Keratinocyte (primary cell): ENCODE measurements around the gene TYMS. TPM values are rescaled to one million over a fixed set of nuclear protein-coding genes. Genes with fewer than 3 reads are reported as not detected.

ENCODE experiments used
- DNase-seq: peaks from one replicate; pipeline ENCODE4 v3.0.0-alpha.2; 2011; ENCODE audit warnings: low read depth, missing footprints, low spot score
- FAIRE-seq: peaks from 2 replicates; lab custom pipeline; 2011; peaks lifted over from hg19 to GRCh38; lab: Jason Lieb, UNC
- H2AFZ ChIP-seq: 2 replicates; pipeline ENCODE4 v1.6.0; 2012; ENCODE audit warnings: low read length, control low read depth, inconsistent platforms; ENCODE audit not compliant: control insufficient read depth
- H3K27ac ChIP-seq: 2 replicates; pipeline ENCODE4 v1.5.1; 2011; ENCODE audit warnings: low read length; ENCODE audit not compliant: control insufficient read depth, insufficient read depth
- H3K27me3 ChIP-seq: 3 replicates; pipeline ENCODE4 v1.6.0; 2011; ENCODE audit warnings: low read length; ENCODE audit not compliant: control insufficient read depth, insufficient read depth; ENCODE audit errors: extremely low read depth
- H3K36me3 ChIP-seq, 2 experiments: 2 replicates in 1 of 2; 3 replicates in 1 of 2; pipeline ENCODE4 v1.5.1; 2011; ENCODE audit warnings: low read length in 2 of 2, mild to moderate bottlenecking in 1 of 2; ENCODE audit not compliant: control insufficient read depth in 2 of 2, insufficient read depth in 2 of 2; ENCODE audit errors: extremely low read depth in 1 of 2
- H3K4me1 ChIP-seq: 3 replicates; pipeline ENCODE4 v1.5.1; 2011; ENCODE audit warnings: low read length; ENCODE audit not compliant: control insufficient read depth, insufficient read depth; ENCODE audit errors: extremely low read depth
- H3K4me2 ChIP-seq: 3 replicates; pipeline ENCODE4 v1.6.0; 2011; ENCODE audit warnings: low read depth, low read length; ENCODE audit not compliant: control insufficient read depth, insufficient read depth; ENCODE audit errors: extremely low read depth
- H3K4me3 ChIP-seq, 3 experiments: fragments of 200-600 bp in 1 of 3; sonication (generic) in 1 of 3; 2 replicates in 2 of 3; 3 replicates in 1 of 3; pipeline ENCODE4 v1.5.1; 2011 to 2016; ENCODE audit warnings: low read length in 3 of 3, mild to moderate bottlenecking in 3 of 3, control low read depth in 2 of 3, inconsistent platforms in 1 of 3, low read depth in 1 of 3, mixed read lengths in 1 of 3, mixed run types in 1 of 3, moderate library complexity in 1 of 3; ENCODE audit not compliant: control insufficient read depth in 2 of 3, insufficient read depth in 2 of 3; ENCODE audit errors: extremely low read depth in 1 of 3
- H3K79me2 ChIP-seq: 2 replicates; pipeline ENCODE4 v1.6.0; 2012; ENCODE audit warnings: low read length; ENCODE audit not compliant: control insufficient read depth, insufficient read depth
- H3K9ac ChIP-seq: 3 replicates; pipeline ENCODE4 v1.6.0; 2011; ENCODE audit warnings: low read length; ENCODE audit not compliant: control insufficient read depth, insufficient read depth; ENCODE audit errors: extremely low read depth
- H3K9me1 ChIP-seq: 3 replicates; pipeline ENCODE4 v1.6.0; 2011; ENCODE audit warnings: low read length; ENCODE audit not compliant: control insufficient read depth, insufficient read depth; ENCODE audit errors: extremely low read depth
- H3K9me3 ChIP-seq: 2 replicates; pipeline ENCODE4 v1.5.1; 2012; ENCODE audit warnings: low read depth, low read length; ENCODE audit not compliant: control insufficient read depth
- H4K20me1 ChIP-seq: 3 replicates; pipeline ENCODE4 v1.6.0; 2011; ENCODE audit warnings: low read length; ENCODE audit not compliant: control insufficient read depth, insufficient read depth; ENCODE audit errors: extremely low read depth
- EZH2 ChIP-seq: IDR thresholded peaks from one replicate; pipeline ENCODE4 v1.6.1; 2012; ENCODE audit warnings: inconsistent platforms, mild to moderate bottlenecking, low read length, moderate library complexity
- dilution Hi-C: fragments of 300-500 bp; cut with MboI; formaldehyde crosslinking; loops from one replicate; pipeline ENCODE4 v1.7.0; 2020; ENCODE audit warnings: low sequenced_read_pairs; ENCODE audit not compliant: extremely low pct_ligation_motif_present
- polyA plus RNA-seq, 5 experiments: library from polyadenylated mRNA; depleted of rRNA in 3 of 5; stranded (reverse) in 3 of 5; stranded (forward) in 1 of 5; unstranded in 1 of 5; fragments of >200 nt; gene quantifications; 1 replicate in 1 of 5; 2 replicates in 3 of 5; 3 replicates in 1 of 5; pipeline versions ENCODE4 v1.2.1 to v1.2.3, GENCODE V29; 2011 to 2012; ENCODE audit warnings: missing spikeins in 2 of 5, low read depth in 1 of 5, low replicate concordance in 1 of 5
- TF ChIP-seq, protein P1 (sequence below), 3 experiments: IDR thresholded peaks in 1 of 3; conservative IDR thresholded peaks in 1 of 3; optimal IDR thresholded peaks in 1 of 3; 2 replicates in 2 of 3; 3 replicates in 1 of 3; pipeline versions ENCODE3 to v1.5.1; 2011; ENCODE audit warnings: low read length in 3 of 3, mild to moderate bottlenecking in 3 of 3, moderate library complexity in 2 of 3, control low read depth in 1 of 3, inconsistent platforms in 1 of 3; ENCODE audit not compliant: insufficient read depth in 2 of 3; ENCODE audit errors: extremely low read depth in 1 of 3

The TYMS gene
- polyA plus RNA-seq, 1 donor (not counting 4 experiments of a cell fraction or from before 2014, with no cell fraction given) = 39.9 TPM

GRCh38 chr18:621291-622043 lies 36.0 kb upstream of the TYMS start:
- Histone ChIP-seq H3K9me1 (no peaks in the 10 kb centered on the region), H3K4me1 (no peaks in the 10 kb centered on the region), H4K20me1 (no peaks in the 10 kb centered on the region), H3K9ac (no peak overlapping the region), H3K9me3 (no peaks in the 10 kb centered on the region), H3K36me3 (no peaks in the 10 kb centered on the region), H3K4me2 (no peak overlapping the region), H3K27ac (no peak overlapping the region), H3K4me3 (no peak overlapping the region), H3K27me3 (no peaks in the 10 kb centered on the region), H2AFZ (no peak overlapping the region), H3K79me2 (no peaks in the 10 kb centered on the region)
- FAIRE-seq = no peak
- TF ChIP-seq, protein P1, sequence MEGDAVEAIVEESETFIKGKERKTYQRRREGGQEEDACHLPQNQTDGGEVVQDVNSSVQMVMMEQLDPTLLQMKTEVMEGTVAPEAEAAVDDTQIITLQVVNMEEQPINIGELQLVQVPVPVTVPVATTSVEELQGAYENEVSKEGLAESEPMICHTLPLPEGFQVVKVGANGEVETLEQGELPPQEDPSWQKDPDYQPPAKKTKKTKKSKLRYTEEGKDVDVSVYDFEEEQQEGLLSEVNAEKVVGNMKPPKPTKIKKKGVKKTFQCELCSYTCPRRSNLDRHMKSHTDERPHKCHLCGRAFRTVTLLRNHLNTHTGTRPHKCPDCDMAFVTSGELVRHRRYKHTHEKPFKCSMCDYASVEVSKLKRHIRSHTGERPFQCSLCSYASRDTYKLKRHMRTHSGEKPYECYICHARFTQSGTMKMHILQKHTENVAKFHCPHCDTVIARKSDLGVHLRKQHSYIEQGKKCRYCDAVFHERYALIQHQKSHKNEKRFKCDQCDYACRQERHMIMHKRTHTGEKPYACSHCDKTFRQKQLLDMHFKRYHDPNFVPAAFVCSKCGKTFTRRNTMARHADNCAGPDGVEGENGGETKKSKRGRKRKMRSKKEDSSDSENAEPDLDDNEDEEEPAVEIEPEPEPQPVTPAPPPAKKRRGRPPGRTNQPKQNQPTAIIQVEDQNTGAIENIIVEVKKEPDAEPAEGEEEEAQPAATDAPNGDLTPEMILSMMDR (optimal IDR thresholded peaks at IDR 0.05 in 1 of 3, IDR thresholded peaks at IDR 0.05 in 1 of 3, conservative IDR thresholded peaks at IDR 0.05 in 1 of 3; ENCODE audit: extremely low read depth in 1 of 3, insufficient read depth in 2 of 3, low read length in 3 of 3) = no peak
- no peak for TF ChIP-seq EZH2
- DNase-seq = no peak
- dilution Hi-C loops = no loop called here

DNA sequence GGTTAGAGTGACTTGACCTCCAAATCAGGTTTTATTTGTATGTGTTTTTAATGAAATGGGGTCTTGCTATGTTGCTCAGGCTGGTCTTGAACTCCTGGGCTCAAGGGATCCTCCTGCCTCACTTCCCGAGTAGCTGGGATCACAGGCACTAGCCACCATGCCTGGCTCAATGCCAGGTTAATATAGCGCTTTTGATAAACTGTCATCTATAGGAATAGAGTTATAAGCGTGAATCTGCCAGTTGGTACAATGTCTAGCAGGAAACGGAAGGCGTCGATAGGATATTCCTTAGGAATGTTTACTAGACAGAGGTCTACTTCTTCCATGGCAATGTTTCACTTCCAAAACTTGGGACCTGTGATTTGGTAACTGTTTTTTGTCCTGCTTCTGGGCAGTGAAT lies 35.2 kb upstream of the TYMS start:
- no peaks in the 10 kb centered on the region for H3K4me1 ChIP-seq
- no peak for FAIRE-seq
- H3K36me3 ChIP-seq = no peaks in the 10 kb centered on the region
- no peaks in the 10 kb centered on the region for H3K27me3 ChIP-seq
- H3K9me1 ChIP-seq = no peaks in the 10 kb centered on the region
- H3K27ac ChIP-seq = no peak overlapping the region
- H3K4me2 ChIP-seq = no peak overlapping the region
- no peaks in the 10 kb centered on the region for H4K20me1 ChIP-seq
- no peak overlapping the region for H2AFZ ChIP-seq
- H3K79me2 ChIP-seq = no peaks in the 10 kb centered on the region
- dilution Hi-C loops = no loop called here
- no peak for TF ChIP-seq EZH2
- TF ChIP-seq, protein P1 (optimal IDR thresholded peaks at IDR 0.05 in 1 of 3, IDR thresholded peaks at IDR 0.05 in 1 of 3, conservative IDR thresholded peaks at IDR 0.05 in 1 of 3; ENCODE audit: extremely low read depth in 1 of 3, insufficient read depth in 2 of 3, low read length in 3 of 3) = no peak
- no peak overlapping the region for H3K4me3 ChIP-seq
- no peak overlapping the region for H3K9ac ChIP-seq
- no peaks in the 10 kb centered on the region for H3K9me3 ChIP-seq
- DNase-seq = no peak
